Bronchus fibroblast of lung (primary cell): ENCODE measurements around the gene PAMR1. TPM values are rescaled to one million over a fixed set of nuclear protein-coding genes. Genes with fewer than 3 reads are reported as not detected.

Experiments used
- total RNA-seq: library from RNA; depleted of rRNA; stranded (reverse); fragments of >200 nt; gene quantifications from 2 replicates; pipeline ENCODE4 v1.2.3, GENCODE V29; 2015

The PAMR1 gene, protein sequence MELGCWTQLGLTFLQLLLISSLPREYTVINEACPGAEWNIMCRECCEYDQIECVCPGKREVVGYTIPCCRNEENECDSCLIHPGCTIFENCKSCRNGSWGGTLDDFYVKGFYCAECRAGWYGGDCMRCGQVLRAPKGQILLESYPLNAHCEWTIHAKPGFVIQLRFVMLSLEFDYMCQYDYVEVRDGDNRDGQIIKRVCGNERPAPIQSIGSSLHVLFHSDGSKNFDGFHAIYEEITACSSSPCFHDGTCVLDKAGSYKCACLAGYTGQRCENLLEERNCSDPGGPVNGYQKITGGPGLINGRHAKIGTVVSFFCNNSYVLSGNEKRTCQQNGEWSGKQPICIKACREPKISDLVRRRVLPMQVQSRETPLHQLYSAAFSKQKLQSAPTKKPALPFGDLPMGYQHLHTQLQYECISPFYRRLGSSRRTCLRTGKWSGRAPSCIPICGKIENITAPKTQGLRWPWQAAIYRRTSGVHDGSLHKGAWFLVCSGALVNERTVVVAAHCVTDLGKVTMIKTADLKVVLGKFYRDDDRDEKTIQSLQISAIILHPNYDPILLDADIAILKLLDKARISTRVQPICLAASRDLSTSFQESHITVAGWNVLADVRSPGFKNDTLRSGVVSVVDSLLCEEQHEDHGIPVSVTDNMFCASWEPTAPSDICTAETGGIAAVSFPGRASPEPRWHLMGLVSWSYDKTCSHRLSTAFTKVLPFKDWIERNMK
- total RNA-seq = 25.1 and 26.1 TPM in 2 replicates

DNA sequence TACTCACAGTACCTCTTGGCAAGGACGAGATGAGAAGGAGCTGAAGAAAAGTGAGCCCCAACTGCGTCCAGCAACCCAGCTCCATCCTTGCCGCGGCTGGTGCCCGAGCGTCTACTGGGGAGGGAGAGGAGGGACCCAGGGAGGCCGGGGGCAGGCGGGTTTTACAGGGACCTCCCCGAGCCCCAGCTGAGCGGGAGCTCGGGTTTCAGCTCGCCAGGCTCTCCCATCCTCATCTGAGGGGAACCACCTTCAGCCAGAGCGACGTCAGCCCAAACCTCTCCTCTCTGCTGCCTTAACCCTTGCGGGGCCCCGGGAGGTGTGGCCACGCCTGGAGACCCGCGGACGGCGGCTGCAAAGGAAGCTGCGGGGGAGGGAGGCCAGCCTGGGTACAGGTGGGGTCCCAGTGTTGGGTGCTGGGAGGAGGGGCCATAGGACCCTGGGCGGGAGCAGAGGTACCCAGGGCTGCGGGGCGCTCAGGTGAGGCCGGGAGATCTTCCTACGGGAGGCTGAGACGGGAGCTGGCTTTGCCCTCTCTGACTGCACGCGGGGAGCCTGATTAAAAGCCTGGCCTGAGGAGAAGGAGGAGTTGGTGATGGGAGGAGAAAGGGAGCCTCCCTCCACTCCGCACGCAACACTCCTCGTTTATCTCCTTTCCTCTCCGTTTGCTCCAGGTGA is at the start of gene PAMR1:
Gene PAMR1, minus strand, starts transcription at position 116 of the 675 bp plus-strand sequence. Its CDS starts 31 bp downstream, at position 85.

DNA sequence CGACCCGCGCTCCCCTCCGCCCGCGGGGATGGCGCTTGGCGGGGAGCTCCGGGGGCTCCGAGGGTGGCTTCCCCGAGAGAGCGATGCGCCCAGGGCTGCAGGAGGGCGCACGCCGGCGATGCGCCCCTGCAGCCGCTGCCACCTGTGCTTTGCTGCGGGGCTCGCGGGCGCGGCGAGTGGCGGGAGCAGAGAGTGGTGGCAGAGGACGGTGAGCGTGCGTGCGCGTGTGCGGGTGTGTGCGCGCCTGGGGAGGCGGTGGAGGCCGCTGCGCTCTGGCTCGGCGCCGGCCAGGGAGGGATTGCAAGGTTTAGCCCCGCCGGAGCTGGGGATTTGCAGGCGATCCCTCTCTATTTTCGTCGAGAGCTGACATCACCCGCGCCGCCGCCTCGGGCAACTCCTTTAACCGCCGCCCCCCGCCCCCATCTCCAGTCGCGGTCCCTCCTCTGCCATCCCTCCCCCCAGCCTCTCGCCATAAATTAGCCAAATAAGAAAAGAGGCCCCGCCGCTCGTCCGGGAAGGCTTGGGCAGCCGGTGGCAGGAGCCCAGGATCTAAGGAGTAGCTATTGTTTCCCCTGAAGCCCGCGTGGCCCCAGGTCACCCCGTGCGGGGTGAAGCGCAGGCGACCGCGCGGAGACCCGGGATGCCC is 106.1 kb downstream of the PAMR1 start, which contains the start of gene SLC1A2:
Gene SLC1A2, minus strand, starts transcription at position 375 of the 646 bp plus-strand sequence. CDS start 592 bp downstream, outside the sequence.

Other genes starting within 250 kb of the PAMR1 start
- gene SLC1A2, start 106.1 kb downstream of the PAMR1 start, total RNA-seq = under 0.01 and 0.17 TPM in 2 replicates
- 34.1 and 34.2 TPM in 2 replicates for gene FJX1, start 92.8 kb upstream of the PAMR1 start, total RNA-seq
- 18.0 and 30.5 TPM in 2 replicates for gene TRIM44, start 137.2 kb upstream of the PAMR1 start, total RNA-seq